ENCODE measurements around the gene MEF2B. TPM values are rescaled to one million over a fixed set of nuclear protein-coding genes. Genes with fewer than 3 reads are reported as not detected.

MEF2B gene
- total RNA-seq, 2 experiments from 2014 or later, result 0.80 to 2.7 TPM

Other genes starting within 250 kb of the MEF2B start
- 1 to 10 TPM; 1.0 to 1.3 TPM for gene HOMER3, start 229.0 kb downstream of the MEF2B start, total RNA-seq
- 10 to 100 TPM; 76.6 to 80.7 TPM for gene SUGP2, start 136.7 kb downstream of the MEF2B start, total RNA-seq
- 10 to 100 TPM; 57.7 to 61.8 TPM for gene ARMC6, start 136.7 kb downstream of the MEF2B start, total RNA-seq
- gene SLC25A42, start 106.3 kb downstream of the MEF2B start, total RNA-seq, result 10 to 100 TPM; 12.2 to 12.7 TPM
- 10 to 100 TPM; 30.4 to 33.6 TPM for gene TMEM161A, start 31.8 kb downstream of the MEF2B start, total RNA-seq
- 10 to 100 TPM; 31.9 to 34.6 TPM for gene BORCS8, start 21.9 kb upstream of the MEF2B start, total RNA-seq
- 100 to 1,000 TPM; 102 to 106 TPM for gene RFXANK, start 22.0 kb upstream of the MEF2B start, total RNA-seq
- 10 to 100 TPM; 57.0 to 57.3 TPM for gene NR2C2AP, start 33.2 kb upstream of the MEF2B start, total RNA-seq
- gene NCAN, start 41.7 kb upstream of the MEF2B start, total RNA-seq, result not detected
- not detected for gene TM6SF2, start 103.0 kb upstream of the MEF2B start, total RNA-seq
- gene SUGP1, start 150.2 kb upstream of the MEF2B start, total RNA-seq, result 10 to 100 TPM; 54.6 to 61.0 TPM
- gene MAU2, start 150.6 kb upstream of the MEF2B start, total RNA-seq, result 10 to 100 TPM; 43.1 to 47.4 TPM
- 100 to 1,000 TPM; 188 TPM for gene GATAD2A, start 235.4 kb upstream of the MEF2B start, total RNA-seq

All from activated CD8-positive, alpha-beta memory T cell treated with anti-CD3 and anti-CD28 coated beads for 36 hours (primary cell).